ENCODE data around the gene IRAK3.
"Not testable (repeated sequence)": the region's sequence is repeated elsewhere in the genome, so short reads cannot be mapped to it uniquely, and the experiment has no call there.

The IRAK3 gene

DNA sequence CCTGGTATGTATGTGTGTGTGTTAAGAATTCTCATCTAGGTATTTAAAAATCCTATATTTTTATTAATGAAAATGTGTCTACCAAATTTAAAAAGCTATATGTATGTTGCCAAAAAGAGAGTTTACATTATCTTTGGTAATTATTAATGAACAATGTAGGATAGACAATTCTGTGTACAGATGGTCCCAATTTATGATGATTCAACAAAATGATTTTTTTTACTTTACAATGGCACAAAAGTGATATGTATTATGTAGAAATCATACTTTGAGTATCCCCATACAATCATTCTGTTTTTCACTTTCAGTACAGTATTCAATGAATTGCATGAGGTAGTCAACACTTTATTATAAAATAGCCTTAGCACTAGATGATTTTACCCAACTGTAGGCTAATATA lies 39.4 kb downstream of the IRAK3 start:
- DNase-seq = no peak

DNA sequence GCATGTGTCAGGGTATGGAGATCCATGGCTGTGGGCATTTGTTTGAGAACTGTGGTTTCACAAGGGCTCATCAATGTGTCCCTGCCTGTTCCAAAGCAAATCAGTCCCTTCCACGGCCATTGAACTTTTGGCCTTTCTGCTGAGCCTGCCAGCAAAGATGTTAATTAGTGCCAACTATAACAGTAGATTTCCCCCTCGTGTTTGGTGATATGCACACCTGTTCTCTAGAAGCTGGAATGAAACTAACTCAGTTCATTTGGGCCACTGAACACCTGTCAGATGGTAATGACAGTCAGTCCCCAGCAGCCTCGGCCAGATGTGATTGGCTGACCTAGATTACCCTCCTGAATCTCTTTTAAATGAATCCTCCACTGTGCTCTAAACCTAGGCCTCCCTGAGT lies 43.2 kb downstream of the IRAK3 start:
- no peak for DNase-seq

DNA sequence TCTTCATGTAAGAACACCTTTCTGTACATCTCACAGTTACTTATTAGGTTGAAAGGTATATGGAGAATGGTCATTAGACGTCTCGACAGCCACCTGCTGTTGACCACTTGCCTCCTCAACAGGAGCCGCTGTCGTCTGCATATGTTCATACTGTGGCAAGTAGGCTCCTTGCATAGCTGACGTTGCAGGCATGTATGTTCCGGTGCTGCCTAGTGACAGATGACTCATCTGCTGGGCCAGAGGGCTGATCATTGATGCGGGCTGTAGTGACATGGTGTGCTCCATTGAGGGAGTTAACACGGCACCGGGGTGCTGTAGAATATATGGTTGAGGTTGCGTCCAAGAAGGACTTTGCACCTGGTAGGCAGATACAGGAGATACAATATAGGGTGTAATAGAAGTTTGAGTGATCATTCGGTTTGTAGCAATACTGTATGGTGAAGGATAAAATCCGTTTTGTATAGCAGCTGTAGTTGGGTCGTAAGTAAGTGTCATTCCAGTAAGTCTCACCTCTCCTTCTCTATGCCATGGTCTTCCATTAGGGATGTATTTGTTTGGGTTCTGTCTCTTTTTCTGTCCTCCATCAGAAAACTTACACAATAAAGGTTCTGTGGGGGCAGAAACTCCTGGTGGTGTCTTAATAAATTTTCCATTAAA lies 45.2 kb downstream of the IRAK3 start:
- DNase-seq = peak; percentile 43

DNA sequence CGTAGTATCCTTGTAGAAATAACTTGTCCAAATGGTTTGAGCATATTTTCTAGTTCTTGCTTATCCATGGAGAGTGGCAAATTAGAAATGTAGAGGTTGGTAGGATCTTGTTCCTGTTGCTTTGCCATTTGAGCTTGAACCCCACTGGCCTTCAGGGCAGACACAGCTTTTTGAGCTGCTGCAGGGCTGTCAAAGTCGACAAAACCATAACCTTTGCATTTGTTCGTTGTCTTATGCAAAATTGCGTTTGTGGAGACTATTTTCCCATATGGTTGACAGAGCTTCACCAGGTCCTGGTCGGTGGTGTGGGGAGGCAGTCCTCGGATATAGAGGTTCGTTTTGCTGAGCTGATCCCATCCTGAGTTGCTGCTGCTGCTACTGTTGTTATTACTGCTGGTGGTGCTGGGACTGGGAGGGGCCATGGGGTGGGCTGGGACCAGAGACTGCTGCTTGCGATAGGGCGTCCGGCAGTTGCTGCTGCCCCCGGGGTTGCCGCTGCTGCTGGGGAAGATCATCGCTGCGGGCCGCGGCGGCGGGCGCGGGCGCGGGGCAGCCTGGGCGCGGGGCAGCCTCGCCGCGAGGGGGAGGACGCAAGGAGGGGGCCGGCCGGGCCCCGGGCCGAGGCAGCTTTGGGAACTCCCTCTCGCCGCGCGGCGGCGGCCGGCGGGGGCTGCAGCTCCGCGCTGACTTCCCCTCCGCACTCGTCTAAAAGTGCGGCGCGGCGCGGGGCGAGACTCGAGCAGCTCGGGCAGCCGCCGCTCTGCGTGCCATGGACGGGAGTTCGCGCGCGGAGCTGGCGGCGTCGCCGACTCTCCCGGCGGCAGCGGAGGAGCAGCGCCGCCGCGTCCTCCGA lies 46.0 kb downstream of the IRAK3 start:
- DNase-seq = not testable (repeated sequence)

- DNase-seq = no peak
Observed at GRCh38 chr12:66235626-66236281, 46.7 kb downstream of the IRAK3 start.

- DNase-seq = not testable (repeated sequence)
Observed at GRCh38 chr12:66236282-66236675, 47.3 kb downstream of the IRAK3 start.

GRCh38 chr12:66236969-66237368 lies 48.0 kb downstream of the IRAK3 start:
- DNase-seq = no peak

GRCh38 chr12:66237505-66238175 lies 48.6 kb downstream of the IRAK3 start:
- no peak for DNase-seq

DNA sequence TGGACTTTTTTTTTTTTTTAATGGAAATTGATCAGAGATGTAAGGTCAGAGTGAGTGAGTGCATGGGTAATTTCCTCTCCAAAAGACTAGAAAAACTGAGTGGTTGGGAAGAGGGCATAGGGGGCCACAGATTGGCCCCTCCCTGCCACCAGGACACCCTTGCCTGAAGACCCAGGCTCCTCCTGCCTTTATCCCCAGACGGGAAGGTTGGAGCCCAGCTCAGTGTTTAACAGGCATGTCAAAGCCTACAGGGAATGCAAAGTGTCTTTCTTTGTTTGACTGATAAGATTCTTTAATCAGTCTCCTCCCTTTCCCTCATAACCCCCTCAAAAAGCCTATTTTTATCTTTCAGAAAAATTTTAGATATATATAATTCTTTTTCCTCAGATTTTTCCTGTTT lies 50.3 kb downstream of the IRAK3 start:
- no peak for DNase-seq

GRCh38 chr12:66240096-66240820 lies 51.2 kb downstream of the IRAK3 start:
- DNase-seq = no peak

- DNase-seq = no peak
Observed at GRCh38 chr12:66241061-66242043, 52.3 kb downstream of the IRAK3 start.

DNA sequence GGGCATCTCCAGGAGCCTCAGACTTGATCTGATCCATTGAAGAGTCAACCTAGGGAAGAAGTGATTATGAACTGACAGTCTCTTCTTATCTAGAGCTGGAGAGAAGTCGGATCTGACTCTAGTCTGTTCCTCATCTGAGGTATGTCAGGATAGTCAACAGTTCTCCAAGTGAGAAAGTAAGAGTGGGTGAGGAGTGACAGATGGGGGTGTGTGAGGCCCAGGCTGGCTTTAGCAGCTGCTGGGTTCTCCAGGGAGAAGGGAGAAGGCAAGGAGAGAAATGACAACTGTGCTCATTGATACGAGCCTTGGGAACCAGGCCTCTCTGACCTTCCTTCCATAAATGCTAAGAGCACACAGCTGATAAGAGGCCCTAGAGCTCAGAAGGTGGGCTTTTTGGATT lies 53.3 kb downstream of the IRAK3 start:
- no peak for DNase-seq

DNA sequence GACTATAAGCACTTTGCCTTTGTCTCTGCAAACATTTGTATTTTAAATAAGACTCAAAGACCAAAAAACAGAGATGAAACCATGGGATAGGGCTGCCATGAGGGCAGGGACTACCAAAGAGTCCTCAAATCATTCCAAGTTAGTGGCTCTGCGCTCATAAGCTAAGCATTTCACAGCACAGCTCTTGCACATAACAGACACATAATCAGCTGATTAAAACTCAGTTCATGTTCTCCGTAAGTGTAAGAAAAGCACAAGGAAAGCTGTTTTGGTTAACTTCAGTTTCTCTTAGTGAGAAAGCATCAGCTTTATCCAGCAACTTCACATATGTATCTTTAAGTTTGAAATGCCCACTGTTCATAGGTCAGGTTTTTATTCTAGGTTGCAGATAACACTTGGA lies 54.9 kb downstream of the IRAK3 start:
- DNase-seq = no peak

DNA sequence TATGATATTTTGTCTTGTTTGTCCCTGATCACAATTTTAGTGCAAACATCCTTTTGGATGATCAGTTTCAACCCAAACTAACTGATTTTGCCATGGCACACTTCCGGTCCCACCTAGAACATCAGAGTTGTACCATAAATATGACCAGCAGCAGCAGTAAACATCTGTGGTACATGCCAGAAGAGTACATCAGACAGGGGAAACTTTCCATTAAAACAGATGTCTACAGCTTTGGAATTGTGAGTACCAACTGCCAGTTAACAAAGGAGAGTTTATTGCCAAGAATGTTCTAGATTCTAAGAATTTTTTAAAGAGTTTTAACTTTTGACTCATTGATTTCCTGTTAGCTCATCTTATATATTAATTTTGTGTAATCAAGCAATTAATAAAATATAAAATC lies 55.4 kb downstream of the IRAK3 start:
- DNase-seq = no peak

DNA sequence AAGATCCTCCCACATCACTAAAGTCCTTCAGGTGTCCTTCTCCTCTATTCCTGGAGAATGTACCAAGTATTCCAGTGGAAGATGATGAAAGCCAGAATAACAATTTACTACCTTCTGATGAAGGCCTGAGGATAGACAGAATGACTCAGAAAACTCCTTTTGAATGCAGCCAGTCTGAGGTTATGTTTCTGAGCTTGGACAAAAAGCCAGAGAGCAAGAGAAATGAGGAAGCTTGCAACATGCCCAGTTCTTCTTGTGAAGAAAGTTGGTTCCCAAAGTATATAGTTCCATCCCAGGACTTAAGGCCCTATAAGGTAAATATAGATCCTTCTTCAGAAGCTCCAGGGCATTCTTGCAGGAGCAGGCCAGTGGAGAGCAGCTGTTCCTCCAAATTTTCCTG lies 58.7 kb downstream of the IRAK3 start:
- no peak for DNase-seq

DNA sequence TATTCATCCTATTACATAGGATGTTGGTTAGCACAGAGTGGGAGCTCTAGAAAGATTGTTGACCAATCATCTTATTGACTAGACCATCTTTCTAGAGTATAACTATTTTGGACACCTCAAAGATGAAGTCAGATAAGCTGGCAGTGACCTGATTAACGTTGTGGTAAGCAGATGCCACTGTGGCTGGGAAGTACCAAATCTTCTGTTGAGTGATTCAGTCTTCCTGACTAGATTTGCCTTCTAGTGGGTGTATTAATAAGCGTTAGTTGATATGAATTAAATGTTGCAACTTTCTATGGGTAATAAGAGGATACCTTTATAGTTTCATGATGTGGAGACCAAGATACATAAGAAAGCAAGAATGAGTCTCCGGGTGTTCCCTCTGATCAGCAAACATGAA lies 62.0 kb downstream of the IRAK3 start:
- no peak for DNase-seq

DNA sequence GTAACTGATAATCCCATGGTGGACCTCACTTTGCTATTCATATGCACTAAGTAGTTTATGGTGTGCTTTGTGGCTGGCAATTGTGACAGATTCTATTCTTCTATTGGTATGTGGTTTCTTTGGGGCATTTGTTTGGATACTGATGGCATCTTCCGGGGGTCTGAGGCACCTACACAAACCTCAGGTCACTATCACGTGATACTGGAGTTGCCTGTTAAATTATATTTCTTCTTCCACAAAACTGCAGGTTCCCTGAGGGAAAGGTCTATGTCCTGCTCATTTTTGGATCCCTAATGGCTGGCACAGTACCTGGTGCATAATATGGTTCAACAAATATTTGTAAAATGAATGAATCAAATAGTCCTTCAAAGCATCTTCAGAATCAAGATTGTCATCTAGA lies 63.8 kb downstream of the IRAK3 start:
- DNase-seq = no peak

DNA sequence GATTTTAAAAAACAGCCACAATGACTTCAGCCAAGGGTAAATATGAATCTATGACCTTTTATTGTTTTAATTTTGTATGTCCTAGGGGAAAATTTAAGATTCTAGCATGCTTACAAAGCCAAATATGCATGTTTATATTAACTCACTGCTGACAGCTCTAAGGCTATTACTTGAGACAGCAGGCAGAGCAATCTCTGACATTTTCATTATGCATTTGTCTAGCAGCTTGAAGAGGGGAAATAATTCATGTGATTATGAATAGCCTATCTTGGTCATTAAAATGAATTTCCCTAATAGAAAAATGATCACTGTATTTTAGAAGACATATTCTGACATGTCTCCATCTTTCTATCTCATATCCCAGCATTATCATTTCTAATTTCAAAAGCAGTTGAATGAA lies 66.7 kb downstream of the IRAK3 start:
- no peak for DNase-seq

DNA sequence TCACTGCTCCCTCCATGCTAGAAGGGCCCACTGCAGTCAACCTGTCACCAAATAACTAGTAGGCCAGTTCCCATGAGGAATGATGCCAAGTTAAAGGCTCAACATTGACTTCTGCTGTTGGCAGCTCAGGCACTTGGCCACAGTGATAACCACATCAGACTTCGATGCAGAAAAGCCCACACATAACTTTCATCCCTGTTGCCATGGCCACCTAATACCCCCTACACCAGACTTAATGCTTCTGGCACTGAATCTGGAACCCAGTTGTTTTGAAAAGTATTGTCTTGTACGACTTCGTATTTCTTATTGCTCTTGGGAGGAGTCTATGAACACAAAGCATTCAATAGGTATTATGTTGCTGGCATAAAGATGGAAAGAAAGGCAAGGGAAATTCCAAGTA lies 69.0 kb downstream of the IRAK3 start:
- DNase-seq = no peak

DNA sequence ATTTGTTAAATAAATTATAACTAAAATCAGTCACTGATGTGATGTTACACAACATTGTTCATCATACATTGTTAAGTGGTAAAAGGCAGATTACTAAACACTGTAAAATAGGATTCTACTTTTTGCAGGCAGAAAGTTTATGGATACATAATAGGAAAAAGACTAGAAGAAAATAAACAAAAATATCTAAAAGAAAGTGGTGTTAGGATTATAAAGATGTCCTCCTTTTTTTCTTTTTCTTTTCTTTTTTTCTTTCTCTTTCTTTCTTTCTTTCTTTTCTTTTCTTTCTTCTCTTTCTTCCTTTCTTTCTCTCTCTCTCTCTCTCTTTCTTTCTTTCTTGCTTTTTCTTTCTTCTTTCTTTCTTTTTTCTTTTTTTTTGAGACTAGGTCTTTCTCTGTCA lies 73.7 kb downstream of the IRAK3 start:
- DNase-seq = no peak

DNA sequence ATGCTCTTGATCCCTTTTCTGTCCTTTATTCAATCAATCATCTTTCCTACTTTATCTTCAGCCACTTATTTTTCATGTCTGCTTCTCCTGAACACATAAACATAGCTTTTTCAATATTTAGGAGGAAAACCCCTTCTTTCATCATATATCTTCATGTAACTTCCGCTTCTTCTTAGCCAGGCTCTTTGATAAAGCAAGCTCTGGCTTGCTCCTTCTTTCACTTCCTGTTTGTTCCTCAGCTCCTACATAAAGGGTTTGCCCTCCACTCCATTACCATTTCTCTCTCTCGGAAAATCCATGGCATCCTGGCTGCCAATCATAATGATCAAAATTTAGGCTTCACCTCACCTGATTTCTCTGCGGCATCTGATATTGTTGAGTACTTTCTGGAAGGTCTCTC lies 79.5 kb downstream of the IRAK3 start:
- DNase-seq = no peak

DNA sequence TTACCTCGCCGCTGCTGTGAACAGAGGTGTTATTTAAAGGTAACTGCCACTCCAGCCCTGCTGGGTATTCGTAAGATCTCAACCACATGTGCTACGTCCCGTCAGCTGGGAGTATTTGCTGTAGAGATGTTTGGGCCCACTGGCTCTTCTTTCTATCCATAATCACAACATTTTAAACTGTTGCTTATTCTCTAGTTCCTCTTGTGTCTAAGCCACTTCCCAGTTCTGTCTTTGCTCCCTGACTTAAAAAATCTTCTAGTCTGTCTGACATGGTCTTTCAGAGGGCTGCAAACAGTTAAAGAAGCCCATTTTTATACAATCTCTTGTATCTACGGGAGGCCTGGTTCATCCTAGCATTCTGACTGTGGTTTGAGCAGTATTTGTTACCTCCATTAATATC lies 80.1 kb downstream of the IRAK3 start:
- no peak for DNase-seq

All from CD4-positive, alpha-beta T cell treated with Interleukin-4 for 4 hours (primary cell).